ENCODE measurements around the gene PAK1. TPM values are rescaled to one million over a fixed set of nuclear protein-coding genes. Genes with fewer than 3 reads are reported as not detected.

The PAK1 gene
- total RNA-seq, 2 donors from 2014 or later = 104 to 123 TPM

- H3K36me3 ChIP-seq = no peaks in the 10 kb centered on the region
- DNase-seq = no peak
- H3K9me3 ChIP-seq = no peaks in the 10 kb centered on the region
- H3K4me1 ChIP-seq = peaks cover 5% of the 10 kb centered on the region
- peak overlapping the region; percentile 92 for H3K27ac ChIP-seq
- peak overlapping the region in 1 of 2 donors; percentile 70 for H3K9ac ChIP-seq (ENCODE audit: low read depth in 2 of 2, low read length in 2 of 2)
- no peaks in the 10 kb centered on the region for H3K27me3 ChIP-seq
- TF ChIP-seq CTCF (IDR thresholded peaks at IDR 0.05) = no peak
- no peak overlapping the region for H3K4me3 ChIP-seq
- intact Hi-C loops (cut with DNase I) = no loop called here
These were observed 1.3 kb upstream of the PAK1 start for GRCh38 chr11:77475206-77475605.

- DNase-seq = no peak
- peak overlapping the region; percentile 84 for H3K4me3 ChIP-seq
- intact Hi-C loops (cut with DNase I) = no loop called here
- H3K9ac ChIP-seq (ENCODE audit: low read depth in 2 of 2, low read length in 2 of 2) = peak overlapping the region in 1 of 2 donors; percentile 70
- no peaks in the 10 kb centered on the region for H3K36me3 ChIP-seq
- no peak for TF ChIP-seq CTCF (IDR thresholded peaks at IDR 0.05)
- H3K9me3 ChIP-seq = no peaks in the 10 kb centered on the region
- H3K27me3 ChIP-seq = no peaks in the 10 kb centered on the region
- H3K4me1 ChIP-seq = peaks cover 5% of the 10 kb centered on the region
- peak overlapping the region; percentile 92 for H3K27ac ChIP-seq
These were observed 778 bp upstream of the PAK1 start for GRCh38 chr11:77474684-77475060.

GRCh38 chr11:77472991-77473800 lies 698 bp downstream of the PAK1 start:
- Histone ChIP-seq H3K9me3 (no peaks in the 10 kb centered on the region), H3K36me3 (no peaks in the 10 kb centered on the region), H3K27ac (peak overlapping the region; percentile 92), H3K27me3 (no peaks in the 10 kb centered on the region), H3K9ac (ENCODE audit: low read depth in 2 of 2, low read length in 2 of 2) (peak overlapping the region; percentile 92 to 93), H3K4me1 (peaks cover 5% of the 10 kb centered on the region), H3K4me3 (peak overlapping the region; percentile 84)
- DNase-seq = peak; percentile 64
- no peak for TF ChIP-seq CTCF (IDR thresholded peaks at IDR 0.05)
- intact Hi-C loops (cut with DNase I) = no loop called here

GRCh38 chr11:77471558-77472193 lies 2.2 kb downstream of the PAK1 start:
- no peak for TF ChIP-seq CTCF (IDR thresholded peaks at IDR 0.05)
- no peak overlapping the region for H3K4me3 ChIP-seq
- no peaks in the 10 kb centered on the region for H3K27me3 ChIP-seq
- H3K9me3 ChIP-seq = no peaks in the 10 kb centered on the region
- H3K27ac ChIP-seq = peak overlapping the region; percentile 92
- H3K9ac ChIP-seq (ENCODE audit: low read depth in 2 of 2, low read length in 2 of 2) = peak overlapping the region in 1 of 2 donors; percentile 93
- H3K4me1 ChIP-seq = peaks cover 5% of the 10 kb centered on the region
- intact Hi-C loops (cut with DNase I) = no loop called here
- H3K36me3 ChIP-seq = no peaks in the 10 kb centered on the region
- peak; percentile 91 for DNase-seq

- intact Hi-C loops (cut with DNase I) = no loop called here
These were observed 2.9 kb downstream of the PAK1 start for GRCh38 chr11:77470971-77471370.

More at GRCh38 chr11:77470971-77471370, 2.9 kb downstream of the PAK1 start:
- Histone ChIP-seq H3K9me3 (no peaks in the 10 kb centered on the region), H3K9ac (ENCODE audit: low read depth in 2 of 2, low read length in 2 of 2) (peak overlapping the region in 1 of 2 donors; percentile 93), H3K27me3 (no peaks in the 10 kb centered on the region), H3K4me3 (no peak overlapping the region), H3K27ac (peak overlapping the region; percentile 92), H3K4me1 (peaks cover 5% of the 10 kb centered on the region), H3K36me3 (no peaks in the 10 kb centered on the region)
- no peak for DNase-seq
- no peak for TF ChIP-seq CTCF (IDR thresholded peaks at IDR 0.05)
